EH (cell line): ENCODE results near the gene GATAD1.
"Not testable (repeated sequence)": the region's sequence is repeated elsewhere in the genome, so short reads cannot be mapped to it uniquely, and the experiment has no call there.

Source experiments
- DNase-seq: peaks from one replicate; pipeline ENCODE4 v3.0.0-alpha.2; 2015; ENCODE audit warnings: low read depth

Gene GATAD1

DNA sequence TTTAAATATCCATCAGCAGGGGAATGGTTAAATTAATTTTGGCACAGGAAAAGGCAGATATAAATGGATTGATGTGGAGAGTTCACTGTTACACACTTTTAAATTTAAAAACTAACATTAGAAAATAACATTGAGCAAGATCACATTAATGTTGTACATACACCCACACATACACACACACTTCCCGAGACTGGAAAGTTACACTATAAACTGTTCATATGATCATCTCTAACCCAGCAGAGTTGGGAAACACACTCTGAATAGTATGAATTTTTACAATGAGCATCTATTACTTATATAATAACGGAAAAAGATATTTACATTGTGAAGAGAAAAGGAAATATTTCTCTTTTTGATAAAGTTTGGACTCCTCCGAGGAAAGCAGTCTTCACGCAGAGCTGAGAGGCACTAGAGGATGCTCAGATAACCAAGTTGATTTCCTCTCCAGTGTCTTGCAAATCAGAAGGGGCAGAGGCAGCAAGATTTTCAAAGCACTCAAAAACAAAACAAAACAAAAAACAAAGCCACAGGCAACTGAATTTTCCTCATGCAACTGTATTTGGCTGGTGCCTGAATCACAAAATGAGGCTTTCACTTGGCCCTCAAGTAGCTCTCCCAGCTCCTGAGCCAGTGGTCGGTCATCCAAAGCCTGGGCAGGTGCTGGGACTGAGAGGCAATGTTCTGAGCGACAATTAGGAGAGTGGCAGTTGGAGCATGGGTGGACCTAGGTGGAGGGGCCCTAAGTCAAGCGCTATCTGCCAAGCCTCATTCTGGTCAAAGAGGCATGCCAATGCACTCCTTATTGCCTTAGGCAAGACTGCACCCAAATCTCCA lies 10.5 kb upstream of the GATAD1 start:
- DNase-seq, result no peak

DNA sequence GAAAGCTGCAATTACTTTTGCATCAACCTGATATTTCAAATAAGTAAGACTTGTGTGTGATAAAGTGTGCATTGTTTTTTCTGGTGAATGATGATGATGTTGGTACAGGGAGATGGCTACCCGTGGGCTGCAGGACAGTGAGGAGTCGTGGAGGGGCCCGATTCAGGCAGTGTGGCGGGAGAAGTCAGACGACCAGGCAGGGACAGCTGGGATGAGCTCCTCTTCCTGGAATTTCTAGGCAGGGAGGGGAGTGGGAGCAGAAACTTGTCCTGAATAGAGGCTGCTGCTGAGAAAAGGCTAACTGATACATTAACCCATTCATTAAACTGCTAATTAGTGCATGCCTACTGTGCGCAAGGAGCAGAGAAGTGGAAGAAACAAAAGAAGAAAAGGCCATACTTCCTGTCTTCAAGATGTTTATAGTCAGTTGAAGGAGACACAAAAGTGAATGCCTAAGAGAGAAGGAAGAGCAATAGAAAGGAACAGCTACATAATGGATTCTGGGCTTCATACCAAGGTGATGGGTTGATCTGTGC lies 9.3 kb upstream of the GATAD1 start:
- DNase-seq, result no peak

DNA sequence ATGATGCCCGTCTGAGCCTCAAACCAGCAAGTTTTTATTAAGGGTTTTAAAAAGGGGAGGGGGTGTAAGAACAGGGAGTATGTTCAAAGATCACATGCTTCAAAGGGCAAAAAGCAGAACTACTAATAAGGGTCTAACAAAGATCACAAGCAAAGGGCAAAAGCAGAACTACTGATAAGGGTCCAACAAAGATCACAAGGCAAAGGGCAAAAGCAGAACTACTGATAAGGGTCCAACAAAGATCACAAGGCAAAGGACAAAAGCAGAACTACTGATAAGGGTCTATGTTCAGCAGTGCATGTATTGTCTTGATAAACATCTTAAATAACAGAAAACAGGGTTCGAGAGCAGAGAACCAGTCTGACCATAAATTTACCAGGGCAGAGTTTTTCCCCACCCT lies 4.6 kb upstream of the GATAD1 start:
- DNase-seq, result not testable (repeated sequence)

DNA sequence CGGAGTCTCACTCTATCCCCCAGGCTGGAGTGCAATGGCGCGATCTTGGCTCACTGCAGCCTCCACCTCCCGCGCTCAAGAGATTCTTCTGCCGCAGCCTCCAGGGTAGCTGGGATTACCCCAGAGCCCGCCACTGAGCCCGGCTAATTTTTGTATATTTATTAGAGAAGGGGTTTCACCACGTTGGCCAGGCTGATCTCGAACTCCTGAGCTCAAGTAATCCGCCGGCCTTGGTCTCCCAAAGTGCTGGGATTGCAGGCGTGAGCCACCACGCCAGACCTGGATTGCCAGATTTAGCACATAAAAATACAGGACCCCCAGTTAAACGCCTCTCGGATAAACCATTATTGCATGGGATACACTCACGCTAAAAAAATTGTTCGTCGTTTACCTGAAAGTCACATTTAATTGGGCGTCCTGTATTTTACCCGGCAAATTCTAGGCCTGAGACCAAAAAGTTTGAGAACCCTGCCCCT lies 375 bp upstream of the GATAD1 start:
- no peak for DNase-seq

DNA sequence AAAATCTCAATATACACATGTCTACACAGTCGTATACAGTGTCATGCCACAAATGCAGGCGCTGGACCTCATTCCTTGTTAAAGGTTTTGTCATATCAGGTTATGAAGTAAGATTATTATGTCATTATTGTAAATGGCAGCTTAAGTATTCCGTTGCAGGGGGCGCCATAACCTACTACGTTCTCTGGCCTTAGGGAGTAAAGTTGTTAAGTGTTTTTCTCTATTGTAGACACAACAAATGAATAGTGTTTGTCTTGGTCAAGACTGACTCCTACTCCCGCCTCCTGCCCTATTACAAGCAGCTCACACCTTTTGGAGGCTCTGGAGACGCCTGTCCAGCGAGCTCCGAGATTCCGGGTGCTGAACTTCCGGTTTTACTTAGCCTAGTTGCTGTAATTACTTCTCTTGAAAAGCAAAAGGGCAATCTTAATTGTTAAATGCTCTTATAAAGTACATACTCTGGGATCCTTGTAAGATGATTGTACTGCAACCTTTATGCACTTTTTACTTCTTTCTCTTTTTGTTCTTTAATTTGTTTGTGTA lies 994 bp downstream of the GATAD1 start:
- DNase-seq, result peak; percentile 52

DNA sequence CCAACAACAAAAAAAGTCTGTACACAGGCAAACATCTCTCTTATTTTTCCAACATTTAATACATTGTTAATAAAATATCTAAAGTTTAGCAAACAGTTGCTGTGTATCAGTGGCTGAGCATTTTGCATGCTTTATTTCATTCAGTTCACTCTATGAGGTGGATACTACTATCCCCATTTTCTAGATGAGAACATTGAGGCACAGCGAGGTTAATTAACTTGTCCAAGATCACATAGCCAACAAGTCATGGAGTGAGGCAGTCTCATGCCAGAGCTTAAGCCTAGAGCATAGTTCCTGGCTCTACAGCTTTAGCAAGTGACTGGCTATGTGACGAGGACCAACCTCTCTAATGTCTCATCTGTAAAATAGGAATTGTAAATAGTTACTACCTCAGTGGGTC lies 4.4 kb downstream of the GATAD1 start:
- DNase-seq, result no peak

DNA sequence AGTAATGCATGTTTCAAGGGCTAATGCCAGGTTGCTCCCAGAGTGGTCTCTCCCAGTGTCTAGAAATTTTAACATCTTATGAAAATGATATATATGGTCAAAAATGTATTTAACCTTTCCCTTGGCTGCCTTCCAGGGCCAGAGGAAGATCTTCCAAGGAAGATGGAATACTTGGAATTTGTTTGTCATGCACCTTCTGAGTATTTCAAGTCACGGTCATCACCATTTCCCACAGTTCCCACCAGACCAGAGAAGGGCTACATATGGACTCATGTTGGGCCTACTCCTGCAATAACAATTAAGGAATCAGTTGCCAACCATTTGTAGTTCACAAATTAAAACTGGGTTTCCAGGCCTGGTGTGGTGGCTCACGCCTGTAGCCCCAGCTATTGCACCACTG lies 9.0 kb downstream of the GATAD1 start:
- peak; percentile 77 for DNase-seq

DNA sequence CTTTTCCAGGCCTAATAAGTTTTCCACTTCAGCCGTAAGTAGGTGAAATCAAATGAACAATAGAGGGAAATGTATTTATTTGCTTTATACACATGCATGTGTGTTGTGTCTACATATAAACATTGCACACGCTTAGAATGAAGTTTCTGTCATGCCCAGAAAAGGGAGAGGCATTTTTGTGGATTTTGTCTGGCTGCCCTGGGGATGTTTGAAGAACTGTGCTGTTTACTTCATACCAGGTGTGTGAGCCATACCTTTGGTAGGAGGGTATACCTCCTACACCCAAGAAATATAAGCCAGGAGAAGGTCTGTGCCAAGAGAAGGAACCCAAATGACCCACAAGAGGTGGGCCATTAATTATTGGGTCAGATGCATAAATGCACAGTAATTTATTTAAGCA lies 12.8 kb downstream of the GATAD1 start:
- DNase-seq, result no peak

DNA sequence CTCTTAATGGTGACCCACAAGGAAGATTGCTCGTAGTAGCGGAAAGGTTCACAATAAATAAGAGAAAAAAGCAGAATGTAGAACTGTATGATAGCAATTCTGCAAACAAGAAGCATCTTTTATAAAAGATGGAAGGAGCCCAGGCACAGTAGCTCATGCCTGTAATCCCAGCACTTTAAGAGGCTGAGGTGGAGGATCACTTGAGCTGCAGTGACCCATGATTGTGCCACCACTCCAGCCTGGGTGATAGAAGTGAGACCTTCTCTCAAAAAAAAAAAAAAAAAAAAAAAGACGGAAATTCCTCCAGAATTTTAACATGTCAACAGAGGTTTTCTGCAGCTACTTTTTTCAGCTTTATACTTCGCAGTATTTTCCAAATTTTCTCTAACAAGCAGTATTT lies 13.2 kb downstream of the GATAD1 start:
- DNase-seq, result no peak

DNA sequence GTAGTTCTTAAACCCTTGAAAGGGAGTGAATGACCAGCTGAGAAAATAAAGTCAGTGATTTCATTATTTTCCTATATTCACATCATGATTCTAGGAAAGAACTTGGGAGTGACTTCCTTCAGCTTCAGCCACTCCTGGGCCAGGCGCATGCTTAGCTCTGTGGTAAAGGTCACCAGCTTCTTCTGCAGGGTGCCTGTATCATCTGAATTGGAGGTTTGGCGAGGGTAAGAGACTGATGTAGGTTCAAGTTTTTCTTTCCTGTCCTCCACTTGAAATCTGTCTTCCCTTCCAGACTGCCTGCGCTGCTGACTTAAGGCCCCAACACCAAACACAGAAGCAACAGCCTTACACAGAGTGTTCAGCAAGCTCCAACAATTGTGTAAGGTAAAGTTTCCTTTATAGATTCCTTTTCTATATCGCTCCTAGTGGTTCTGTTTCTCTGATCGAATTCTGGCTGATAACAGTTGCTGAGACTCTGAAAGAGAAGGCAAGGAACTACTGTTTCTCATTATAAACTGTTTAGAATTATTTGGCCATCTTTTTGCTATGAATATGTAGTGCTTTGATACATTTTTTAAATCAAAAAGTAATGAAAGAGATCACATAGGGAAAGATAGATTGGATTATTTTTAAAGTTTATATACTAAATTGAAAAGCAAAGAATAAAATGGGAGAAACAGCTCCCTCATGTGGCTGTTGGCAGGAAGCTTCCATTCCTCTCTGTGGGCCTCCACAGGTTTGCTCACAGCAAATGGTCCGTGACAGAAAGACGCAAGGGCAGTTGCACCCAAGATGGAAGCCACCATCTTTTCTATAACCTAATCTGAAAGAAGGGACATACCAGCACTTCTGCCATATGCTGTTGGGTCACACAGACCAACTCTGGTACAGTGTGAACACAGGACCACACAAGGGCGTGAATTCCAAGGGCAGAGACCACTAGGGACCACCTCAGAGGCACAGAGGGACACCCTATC lies 14.0 kb downstream of the GATAD1 start:
- peak; percentile 48 for DNase-seq

DNA sequence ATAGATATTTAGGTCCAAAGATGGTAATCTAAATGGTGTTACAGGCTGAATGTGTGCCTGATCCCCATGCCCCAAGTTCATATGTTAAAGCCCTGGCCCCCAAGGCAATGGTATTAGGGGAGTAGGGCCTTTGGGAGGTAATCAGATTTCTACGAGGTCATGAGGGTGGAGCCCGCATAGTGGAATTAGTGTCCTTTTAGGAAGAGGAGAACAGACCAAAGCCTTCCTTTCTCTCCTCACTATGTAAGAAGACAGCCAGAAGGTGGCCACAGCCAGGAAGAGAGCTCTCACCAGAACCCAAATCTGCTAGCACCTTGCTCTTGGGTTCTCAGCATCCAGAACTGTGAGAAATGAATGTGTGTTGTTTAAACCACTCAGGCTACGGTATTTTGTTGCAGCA lies 15.3 kb downstream of the GATAD1 start:
- DNase-seq, result no peak

DNA sequence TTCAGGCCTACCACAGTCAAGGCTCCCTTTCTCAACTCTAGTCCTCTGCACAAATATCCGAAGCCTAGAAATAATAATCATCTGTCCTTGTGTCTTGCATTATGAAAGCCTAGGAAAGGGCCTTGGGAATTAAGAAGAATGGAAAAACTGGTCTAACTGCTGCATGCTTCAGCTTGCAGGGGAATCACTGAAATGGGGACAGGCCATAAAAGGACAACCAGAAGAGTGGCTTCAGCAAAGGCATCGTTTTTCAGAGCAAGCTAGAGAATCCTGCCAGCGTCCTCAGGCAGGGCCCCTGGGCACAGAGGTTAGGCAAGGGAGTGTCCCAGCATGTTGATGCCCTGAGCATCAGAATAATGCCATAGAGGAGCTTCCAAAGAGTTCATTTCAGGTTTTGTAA lies 17.2 kb downstream of the GATAD1 start:
- DNase-seq, result no peak

DNA sequence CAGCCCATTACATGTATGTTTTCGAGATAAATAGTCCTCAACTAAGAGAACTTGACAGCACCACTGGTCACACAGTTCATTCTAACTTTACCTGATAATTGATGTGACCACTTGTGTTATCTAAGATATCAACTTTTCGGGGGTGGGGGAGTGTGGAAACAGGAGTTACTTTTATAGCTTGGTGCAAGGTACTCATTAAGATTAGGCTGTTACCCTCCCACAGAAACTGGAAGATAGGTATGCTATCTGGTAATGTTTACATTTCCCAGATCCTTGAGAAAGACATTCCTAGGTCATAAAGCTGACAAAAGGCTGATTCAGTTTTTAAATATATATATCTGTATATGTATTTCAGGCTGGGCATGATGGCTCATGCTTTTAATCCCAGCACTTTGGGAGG lies 19.4 kb downstream of the GATAD1 start:
- DNase-seq, result no peak

DNA sequence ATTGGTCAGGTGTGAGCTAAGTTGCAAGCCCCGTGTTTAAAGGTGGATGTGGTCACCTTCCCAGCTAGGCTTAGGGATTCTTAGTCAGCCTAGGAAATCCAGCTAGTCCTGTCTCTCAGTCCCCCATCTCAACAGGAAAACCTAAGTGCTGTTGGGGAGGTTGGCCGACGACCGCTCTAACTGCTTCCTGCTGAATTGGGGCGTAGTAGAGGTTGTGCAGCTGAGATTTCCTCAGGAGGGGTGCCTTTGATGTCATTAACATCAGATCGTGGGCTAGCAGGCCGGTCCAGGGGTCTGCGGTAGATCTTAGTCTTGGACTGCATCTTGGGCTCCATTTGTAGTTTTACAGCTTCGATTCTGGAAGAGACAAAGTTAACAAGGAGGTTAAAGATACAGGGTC lies 21.3 kb downstream of the GATAD1 start:
- not testable (repeated sequence) for DNase-seq

DNA sequence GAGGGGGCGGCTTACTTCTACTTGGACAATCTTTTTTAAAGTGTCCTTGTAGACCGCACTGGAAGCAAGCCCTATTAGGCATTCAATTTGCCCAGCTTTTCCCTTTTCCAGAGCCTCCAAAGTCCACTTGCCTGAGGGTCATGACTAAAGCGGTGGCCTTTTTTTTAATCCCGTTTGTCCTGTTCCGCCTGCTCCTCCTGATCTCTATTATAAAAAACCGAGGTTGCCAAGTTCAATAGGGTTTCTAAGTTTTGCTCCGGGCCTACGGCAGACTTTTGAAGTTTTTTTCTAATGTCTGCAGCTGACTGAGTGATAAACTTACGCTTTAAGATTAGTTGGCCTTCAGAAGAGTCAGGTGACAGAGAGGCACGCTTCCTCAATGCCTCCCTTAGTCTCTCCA lies 26.7 kb downstream of the GATAD1 start:
- DNase-seq, result not testable (repeated sequence)

DNA sequence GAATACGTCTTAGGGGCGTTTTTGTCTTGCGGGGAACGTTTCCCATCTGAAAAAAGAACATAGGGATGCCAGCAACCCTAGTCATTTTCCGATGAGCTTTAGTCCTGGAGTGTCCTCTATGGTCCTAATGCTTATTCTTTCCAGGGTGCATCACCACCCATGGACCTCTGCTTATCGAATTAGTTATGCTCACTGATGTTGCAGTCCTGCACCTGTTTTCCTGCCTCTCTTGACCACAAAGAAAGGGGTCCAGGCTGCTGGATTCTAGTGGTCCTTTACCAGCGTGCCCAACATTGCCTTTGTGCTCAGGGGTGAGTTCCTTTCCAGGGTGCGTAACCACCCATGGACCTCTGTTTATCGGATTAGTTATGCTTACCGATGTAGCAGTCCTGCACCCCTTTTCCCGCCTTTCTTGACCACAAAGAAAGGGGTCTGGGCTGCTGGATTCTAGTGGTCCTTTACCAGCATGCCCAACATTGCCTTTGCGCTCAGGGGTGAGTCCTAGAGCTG lies 28.0 kb downstream of the GATAD1 start:
- not testable (repeated sequence) for DNase-seq

DNA sequence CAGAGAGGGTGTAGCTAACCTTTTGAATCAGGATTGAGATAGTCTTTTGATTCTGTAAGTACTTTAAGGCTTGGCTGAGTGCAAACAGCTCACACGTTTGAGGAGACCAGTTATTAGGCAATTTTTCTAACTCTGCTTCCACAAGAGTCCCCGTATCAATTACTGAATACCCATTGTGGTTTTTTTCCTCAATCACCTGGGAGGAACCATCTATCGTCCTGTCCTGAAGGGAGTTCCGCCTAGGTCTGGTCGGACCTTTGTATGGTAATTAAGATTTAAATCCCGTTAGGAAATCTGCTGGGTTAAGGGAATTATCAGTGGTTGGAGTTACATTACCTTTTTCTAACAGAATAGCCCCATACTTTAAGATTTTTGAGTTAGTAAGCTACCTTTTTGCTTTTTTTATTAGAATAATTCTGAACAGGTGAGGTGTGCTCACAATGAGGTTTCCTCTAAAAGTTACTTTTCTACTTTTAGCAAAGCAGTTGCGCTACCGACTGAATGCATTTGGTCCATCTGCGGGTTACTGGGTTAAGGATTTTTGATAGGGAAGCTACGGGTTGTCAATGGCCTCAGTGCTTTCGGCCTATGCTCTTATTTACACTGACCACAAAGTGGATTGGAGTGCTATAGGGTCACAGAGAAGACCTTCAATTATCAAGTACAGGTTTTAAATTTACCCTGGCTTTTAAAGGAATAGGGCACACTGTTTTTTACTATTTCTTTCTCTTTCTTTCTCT lies 28.7 kb downstream of the GATAD1 start:
- DNase-seq, result not testable (repeated sequence)

DNA sequence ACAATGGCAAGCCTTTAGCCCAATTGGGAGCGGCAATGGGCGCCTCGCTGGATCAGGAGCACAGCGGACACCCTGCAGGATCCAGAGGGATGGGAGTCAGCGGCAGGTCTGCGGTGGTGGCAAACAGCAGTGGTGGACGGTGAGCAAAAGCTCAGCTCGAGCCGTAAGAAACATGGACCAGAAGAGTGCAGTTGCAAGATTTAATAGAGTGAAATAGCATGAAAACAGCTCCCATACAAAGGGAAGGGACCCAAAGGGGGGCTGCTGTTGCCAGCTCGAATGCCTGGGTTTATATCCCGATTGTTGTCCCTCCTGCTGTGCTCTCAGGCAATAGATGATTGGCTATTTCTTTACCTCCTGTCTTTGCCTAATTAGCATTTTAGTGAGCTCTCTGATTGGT lies 30.4 kb downstream of the GATAD1 start, which contains the start of gene ERVW-1:
TSS of gene ERVW-1 (minus strand) at position 266 of the 400 bp plus-strand sequence. CDS start 7,565 bp downstream, outside the sequence.
- DNase-seq, result not testable (repeated sequence)

DNA sequence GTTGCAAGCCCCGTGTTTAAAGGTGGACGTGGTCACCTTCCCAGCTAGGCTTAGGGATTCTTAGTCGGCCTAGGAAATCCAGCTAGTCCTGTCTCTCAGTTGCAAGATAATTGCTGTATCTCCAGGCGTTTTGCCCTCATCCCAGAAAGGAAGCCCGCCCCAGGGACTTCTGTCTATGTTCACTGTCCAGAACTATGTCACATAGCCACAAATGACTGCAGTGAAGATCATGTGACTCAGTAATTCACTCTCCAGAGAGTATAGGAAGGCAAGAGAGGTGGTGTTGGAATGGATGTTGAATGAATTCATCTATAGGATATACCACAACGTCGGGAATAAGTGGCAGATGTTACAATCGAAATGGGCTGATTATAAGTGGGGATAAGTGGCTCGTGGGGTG lies 30.8 kb downstream of the GATAD1 start:
- no peak for DNase-seq

DNA sequence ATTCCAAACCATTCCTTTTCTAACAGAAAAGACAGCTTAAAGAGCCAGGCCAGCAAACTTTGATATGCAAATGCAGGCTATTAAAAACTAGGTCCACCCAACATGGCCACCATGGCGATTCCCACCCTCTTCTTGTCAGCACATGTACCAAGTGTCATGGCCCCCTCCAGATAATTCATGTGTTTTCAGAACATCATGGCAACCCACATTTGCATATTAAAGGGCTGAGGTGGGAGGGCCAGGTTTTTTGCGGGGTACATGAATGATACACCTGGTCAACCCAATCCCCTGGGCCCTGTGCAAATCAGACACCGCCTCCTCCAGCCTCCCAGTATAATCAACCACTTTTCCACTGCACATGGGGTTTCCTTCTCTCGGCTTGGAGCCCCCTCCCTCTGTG lies 31.4 kb downstream of the GATAD1 start:
- no peak for DNase-seq

DNA sequence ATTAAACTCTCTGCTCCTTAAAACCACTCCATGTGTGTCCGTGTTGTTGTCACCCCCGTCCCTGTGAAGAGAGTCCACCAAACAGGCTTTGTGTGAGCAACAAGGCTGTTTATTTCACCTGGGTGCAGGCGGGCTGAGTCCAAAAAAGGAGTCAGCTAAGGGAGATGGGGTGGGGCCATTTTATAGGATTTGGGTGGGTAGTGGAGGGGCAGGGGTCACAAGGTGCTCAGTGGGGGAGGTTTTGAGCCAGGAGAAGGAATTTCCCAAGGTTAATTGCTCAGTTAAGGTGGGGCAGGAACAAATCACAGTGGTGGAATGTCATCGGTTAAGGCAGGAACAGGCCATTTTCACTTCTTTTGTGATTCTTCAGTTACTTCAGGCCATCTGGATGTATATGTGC lies 31.9 kb downstream of the GATAD1 start:
- not testable (repeated sequence) for DNase-seq
